SKM-1 (cell line): Measurements from ENCODE around the gene IRS2.

Source experiments
- DNase-seq: peaks from one replicate; lab custom pipeline; 2025; ENCODE audit not compliant: unreplicated experiment; lab: John Stamatoyannopoulos, UW

IRS2 gene

DNA sequence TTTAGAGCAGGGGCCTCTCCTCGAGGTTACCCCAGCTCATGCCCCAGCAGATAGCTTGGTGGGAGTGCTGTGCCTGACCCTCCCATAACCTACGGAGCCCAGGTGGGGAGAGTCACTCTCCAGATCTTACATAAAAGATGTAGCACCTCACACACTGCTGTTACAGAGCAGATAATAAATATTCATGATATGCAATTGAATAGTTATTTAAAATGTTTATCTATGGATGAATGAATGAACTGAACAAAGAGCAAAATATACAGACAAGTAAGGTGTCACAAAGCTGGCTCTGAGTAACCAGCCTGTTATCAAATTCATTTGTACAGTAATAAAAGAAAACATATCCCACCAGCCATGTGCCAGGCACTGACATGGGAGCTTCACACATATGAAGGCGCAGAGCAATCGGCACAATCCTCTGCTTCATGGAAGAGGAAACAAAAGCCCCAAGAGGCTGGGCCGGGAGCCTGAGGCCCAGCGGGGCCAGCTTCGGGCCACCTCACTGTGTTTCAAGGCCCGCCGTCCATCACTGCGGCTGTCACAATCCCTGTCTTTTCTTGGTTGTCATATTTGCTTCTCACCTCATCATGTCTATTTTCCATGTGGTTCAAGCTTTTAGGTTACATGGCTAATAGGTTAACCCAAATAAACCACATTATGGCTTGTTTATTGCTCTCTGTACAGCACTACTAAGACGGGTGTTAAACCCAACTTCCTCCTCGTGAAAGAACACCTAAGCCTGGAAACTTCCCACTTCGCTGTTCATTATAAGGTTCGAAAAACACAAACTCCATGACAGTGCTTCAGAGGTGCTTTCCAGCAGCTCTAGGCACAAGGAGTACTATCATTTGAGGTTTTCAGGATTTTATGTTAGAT, 78.4 kb downstream of the IRS2 start:
- DNase-seq: no peak

GRCh38 chr13:109707044-109707741, 79.2 kb downstream of the IRS2 start:
- no peak for DNase-seq

- no peak for DNase-seq
Observed at GRCh38 chr13:109706015-109706715, 80.2 kb downstream of the IRS2 start.

DNA sequence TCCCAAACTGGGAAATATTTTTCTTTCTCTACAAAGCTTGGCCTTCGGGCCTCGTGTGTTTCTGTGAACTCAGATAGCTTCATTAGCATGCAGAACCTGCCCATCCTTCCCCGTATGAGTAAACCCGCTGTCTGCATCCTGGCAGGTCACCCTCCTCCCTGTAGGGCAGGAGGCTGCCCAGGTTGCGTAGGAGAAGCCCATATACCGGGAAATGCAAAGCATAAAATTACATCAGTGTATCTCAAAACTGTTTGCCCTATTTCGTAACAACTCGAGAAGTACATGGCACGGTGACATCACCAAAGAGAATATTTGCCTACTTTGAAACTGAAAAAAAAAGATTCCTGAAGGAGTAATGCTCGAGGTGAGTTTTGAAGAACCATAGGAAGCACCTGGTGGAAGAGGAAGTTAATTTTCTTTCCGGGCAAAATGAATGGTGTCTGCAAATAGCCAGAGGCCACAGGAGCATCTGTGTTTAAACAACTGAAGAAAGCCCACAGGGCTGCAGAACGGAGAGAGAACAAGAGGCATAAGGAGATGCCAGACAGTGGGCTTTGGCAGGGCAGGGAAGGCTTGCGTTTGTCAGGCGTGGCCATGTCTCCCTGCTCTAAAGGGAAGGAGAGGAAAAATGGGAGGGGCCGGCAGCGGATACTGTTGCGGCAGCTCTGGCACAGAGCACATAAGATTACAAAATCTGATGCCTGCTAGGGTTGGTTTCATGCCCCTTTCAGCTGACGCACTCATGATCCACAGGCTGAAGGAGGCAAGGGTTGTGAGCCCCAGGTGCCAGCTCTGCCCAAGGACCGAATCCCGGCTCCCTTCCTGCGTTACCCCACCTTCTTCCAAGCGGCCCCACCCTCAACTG, 81.4 kb downstream of the IRS2 start:
- DNase-seq: peak; percentile 76

DNA sequence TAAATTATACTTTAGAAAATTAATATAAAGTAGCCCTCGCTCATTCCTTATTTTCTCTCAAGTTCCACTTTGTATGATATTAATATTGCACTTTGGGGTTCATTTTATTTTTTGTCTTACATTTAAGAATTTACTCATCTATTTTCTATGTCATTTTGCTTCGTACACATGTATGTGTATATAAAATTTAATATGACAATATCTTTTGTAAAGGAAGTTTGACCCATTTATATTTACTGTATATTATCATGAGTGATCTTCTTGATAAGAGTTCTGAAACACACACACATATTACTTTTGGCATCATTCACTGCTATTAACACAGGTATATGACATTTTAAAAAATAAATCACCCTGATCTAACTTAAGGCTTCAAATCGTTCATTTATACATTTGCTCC, 83.1 kb downstream of the IRS2 start:
- no peak for DNase-seq
